CD4-positive, alpha-beta T cell treated with Interleukin-15 for 4 hours (primary cell): Measurements from ENCODE around the gene SPIRE1.
"Not testable (repeated sequence)": the region's sequence is repeated elsewhere in the genome, so short reads cannot be mapped to it uniquely, and the experiment has no call there.

Source experiments
- DNase-seq: peaks from one replicate; pipeline ENCODE4 v3.0.0-alpha.2; 2020; ENCODE audit warnings: low spot score

The SPIRE1 gene

GRCh38 chr18:12411456-12411855 lies 246.5 kb downstream of the SPIRE1 start:
- DNase-seq: no peak

DNA sequence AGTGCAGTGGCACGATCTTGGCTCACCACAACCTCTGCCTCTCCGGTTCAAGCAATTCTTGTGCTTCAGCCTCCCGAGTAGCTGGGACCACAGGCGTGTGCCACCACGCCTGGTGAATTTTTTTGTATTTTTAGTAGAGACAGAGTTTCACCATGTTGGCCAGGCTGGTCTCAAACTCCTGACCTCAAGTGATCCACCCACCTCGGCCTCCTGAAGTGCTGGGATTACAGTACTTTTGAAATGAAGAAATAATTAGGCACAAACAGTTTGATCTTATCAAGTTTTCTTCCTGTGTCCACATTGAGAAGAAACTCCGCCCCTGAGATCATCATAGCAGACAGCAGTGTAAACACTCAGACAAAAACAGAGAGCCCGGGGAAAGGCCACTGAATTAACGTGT lies 247.2 kb downstream of the SPIRE1 start:
- DNase-seq: not testable (repeated sequence)

GRCh38 chr18:12410081-12410481 lies 247.8 kb downstream of the SPIRE1 start:
- DNase-seq: no peak

DNA sequence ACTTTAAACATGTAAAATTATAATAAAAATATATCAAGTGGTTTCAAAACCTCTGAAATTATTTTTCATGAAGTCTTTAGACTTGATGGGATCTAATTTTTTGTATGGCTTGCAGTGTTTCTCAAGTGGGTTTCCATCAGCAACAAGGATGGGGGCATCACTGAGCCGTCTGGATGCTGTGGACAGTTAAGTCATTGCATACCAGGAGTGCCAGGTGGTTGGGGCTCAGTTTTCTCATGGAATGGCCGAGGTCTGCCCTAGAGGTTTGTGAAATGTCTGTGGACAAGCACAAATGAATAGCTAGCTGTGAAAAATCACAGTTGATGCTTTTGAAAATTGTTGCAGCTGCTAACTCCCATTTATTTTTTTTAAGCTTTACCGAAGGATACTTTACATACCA lies 248.4 kb downstream of the SPIRE1 start:
- DNase-seq: no peak

- no peak for DNase-seq
Measured at GRCh38 chr18:12408247-12408869, 249.5 kb downstream of the SPIRE1 start.

DNA sequence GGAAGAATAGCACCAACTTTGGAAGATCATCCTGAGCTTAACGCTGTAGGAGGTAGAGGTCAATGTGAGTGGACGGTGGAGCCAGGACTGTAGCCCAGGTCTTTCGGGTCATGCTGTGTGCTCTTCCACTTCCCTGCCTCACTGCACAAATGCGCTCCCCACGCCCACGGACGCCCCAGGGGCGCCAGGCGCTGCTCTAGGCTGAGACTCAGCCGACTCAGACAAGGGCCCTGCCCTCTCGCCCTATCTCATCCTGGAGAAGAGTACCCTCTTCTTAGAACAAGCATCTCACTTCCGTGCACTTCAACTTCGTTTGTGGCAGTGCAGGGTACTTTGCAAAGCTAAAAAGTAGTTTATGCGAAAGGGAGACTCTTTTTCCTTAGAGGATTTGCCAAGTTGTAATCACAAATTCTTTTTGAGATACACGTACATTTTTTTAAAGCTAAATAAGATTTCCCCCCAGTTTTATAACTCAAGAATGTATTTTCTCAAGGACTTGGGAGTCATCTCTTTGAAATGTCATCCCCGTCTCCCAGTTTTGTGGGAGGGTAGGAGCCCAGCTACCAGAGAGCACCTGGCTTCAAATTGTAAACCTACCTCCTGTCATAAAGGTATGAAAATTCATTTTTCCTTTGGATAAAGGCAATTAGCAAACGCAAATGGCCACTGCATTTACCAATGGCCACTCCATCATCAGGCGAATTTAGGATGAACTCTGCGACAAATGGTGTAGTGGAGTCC lies 251.4 kb downstream of the SPIRE1 start:
- DNase-seq: peak; percentile 9

DNA sequence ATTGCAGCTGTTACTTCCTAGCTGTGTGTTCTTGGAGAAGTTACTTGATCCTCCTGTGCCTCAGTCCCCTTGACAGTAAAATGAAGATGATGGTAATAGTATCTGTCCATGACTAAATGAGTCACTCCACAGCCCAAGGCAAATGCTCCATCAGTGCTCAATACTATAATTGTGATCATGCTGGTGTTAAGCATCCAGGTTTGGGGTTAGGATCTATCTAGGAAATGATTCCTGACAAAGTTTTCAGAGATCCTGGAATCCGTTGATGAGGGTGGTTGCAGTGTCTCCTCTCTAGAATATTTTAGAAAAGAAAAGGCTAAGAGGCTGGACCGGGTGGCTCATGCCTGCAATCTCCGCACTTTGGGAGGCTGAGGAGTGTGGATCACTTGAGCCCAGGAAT lies 252.8 kb downstream of the SPIRE1 start:
- DNase-seq: no peak

- no peak for DNase-seq
Measured at GRCh38 chr18:12403601-12404506, 254.1 kb downstream of the SPIRE1 start.

DNA sequence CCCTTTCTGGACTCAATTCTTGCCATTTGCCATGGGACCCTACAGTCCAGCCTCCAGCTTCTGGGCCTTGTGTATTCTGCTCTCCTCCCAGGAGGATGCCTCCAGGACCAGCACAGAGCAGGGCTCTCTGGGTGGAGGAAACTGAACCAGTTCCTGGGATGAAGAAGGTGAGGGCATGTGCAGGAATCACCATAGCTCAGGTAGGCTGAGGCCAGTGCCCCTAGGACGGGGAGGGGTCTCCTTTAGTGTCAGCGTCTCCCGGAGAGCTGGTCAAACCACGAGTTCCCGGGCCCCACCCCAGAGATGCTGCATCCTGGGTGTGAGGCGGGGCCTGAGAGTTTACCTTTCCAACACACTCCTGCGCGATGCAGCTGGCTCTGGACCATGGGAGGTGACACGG lies 256.0 kb downstream of the SPIRE1 start:
- DNase-seq: no peak

DNA sequence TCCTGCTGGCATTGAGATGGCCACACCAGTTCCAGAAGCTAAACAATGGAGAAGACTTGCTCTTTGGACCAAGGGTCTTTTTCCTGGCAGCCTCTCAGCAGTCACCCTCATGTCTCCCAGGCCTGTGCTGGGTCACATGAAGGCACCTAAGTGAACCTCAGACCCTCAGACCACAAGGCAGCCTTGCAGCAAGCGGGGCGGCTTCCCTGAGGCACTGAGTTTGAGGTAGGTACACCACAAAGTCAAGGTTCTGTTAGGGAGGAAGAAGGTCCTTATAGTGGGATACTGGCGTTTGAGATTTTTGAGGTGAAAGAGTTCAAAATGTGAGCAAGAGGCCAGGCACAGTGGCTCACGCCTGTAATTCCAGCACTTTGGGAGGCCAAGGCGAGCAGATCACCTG lies 258.7 kb downstream of the SPIRE1 start:
- no peak for DNase-seq

DNA sequence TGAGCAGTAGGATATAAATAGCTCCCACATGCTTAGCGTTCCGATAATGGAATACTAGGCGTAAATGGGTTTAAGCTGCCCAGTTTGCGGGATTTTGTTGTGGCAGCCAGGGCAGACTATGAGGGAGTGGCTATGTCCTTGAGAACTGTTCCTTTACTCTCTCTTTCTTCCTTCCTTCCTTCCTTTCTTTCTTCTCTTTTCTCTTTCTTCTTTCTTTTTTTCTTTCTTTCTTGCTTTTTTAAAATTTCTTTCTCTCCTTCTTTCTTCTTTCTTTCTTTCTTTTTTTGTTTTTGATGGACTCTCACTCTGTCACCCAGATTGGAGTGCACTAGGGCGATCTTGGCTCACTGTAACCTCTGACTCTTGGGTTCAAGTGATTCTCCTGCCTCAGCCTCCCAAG lies 259.3 kb downstream of the SPIRE1 start:
- DNase-seq: no peak

- no peak for DNase-seq
Measured at GRCh38 chr18:12397793-12398192, 260.1 kb downstream of the SPIRE1 start.

- DNase-seq: no peak
Measured at GRCh38 chr18:12397254-12397653, 260.7 kb downstream of the SPIRE1 start.
